T-cell (primary cell): Measurements from ENCODE around the gene PPP6C. TPM values are rescaled to one million over a fixed set of nuclear protein-coding genes. Genes with fewer than 3 reads are reported as not detected.
"Not testable (repeated sequence)": the region's sequence is repeated elsewhere in the genome, so short reads cannot be mapped to it uniquely, and the experiment has no call there.

Source experiments
- ATAC-seq, 4 experiments: fragments of 200-7000 bp in 3 of 4; fragments of 150-1000 bp in 1 of 4; cut with Tn5 transposase; replicated peaks in 1 of 4; 1 replicate in 3 of 4; 2 replicates in 1 of 4; pipeline ENCODE4 v1.10.0; 2021; ENCODE audit warnings: moderate library complexity in 3 of 4, mild to moderate bottlenecking in 2 of 4, moderate number of reproducible peaks in 1 of 4
- CTCF ChIA-PET, 2 donors: fragments of 300-600 bp; sonication (Branson Sonifier 250); formaldehyde crosslinking; loops; one replicate each; lab custom pipeline; 2022; ENCODE audit warnings: antibody characterized with exemption in 2 of 2; lab: Charles Lee
- POLR2A ChIA-PET, 2 donors: fragments of 300-600 bp; sonication (Branson Sonifier 250); formaldehyde crosslinking; loops; one replicate each; lab custom pipeline; 2022; ENCODE audit warnings: antibody characterized with exemption in 2 of 2; lab: Charles Lee
- DNase-seq, 35 experiments: peaks; one replicate each; pipeline versions ENCODE4 v3.0.0 to v3.0.0-alpha.2; 2013 to 2023
- H3K27ac ChIP-seq: one replicate; pipeline ENCODE4 v1.5.1; 2013; ENCODE audit warnings: low read length
- H3K27me3 ChIP-seq, 2 experiments: replicated peaks in 1 of 2; 1 replicate in 1 of 2; 2 replicates in 1 of 2; pipeline versions ENCODE4 v1.6.1 to v1.7.0; 2013; ENCODE audit warnings: low read length in 1 of 2, mixed read lengths in 1 of 2; ENCODE audit not compliant: control insufficient read depth in 2 of 2, insufficient read depth in 2 of 2; ENCODE audit errors: extremely low read depth in 1 of 2
- H3K36me3 ChIP-seq, 2 donors: 1 replicate in 1 of 2; 2 replicates in 1 of 2; pipeline versions ENCODE4 v1.6.1 to v1.7.0; 2013; ENCODE audit warnings: low read length in 1 of 2; ENCODE audit not compliant: control insufficient read depth in 2 of 2, insufficient read depth in 1 of 2; ENCODE audit errors: extremely low read depth in 1 of 2
- H3K4me1 ChIP-seq, 2 experiments: 1 replicate in 1 of 2; 2 replicates in 1 of 2; pipeline versions ENCODE4 v1.6.1 to v1.7.0; 2013; ENCODE audit warnings: low read length in 2 of 2, mixed read lengths in 1 of 2; ENCODE audit not compliant: insufficient read depth in 2 of 2, control insufficient read depth in 1 of 2; ENCODE audit errors: extremely low read depth in 1 of 2
- H3K4me3 ChIP-seq, 2 donors: 1 replicate in 1 of 2; 2 replicates in 1 of 2; pipeline versions ENCODE4 v1.5.1 to v1.7.0; 2013; ENCODE audit warnings: mild to moderate bottlenecking in 2 of 2, low read length in 1 of 2, moderate library complexity in 1 of 2; ENCODE audit not compliant: control insufficient read depth in 1 of 2; ENCODE audit errors: extremely low read depth in 1 of 2
- H3K9me3 ChIP-seq: 2 replicates; pipeline ENCODE4 v1.7.0; 2013
- H3K27ac Mint-ChIP-seq, 2 donors: one replicate each; pipeline ENCODE4 v1.8.0; 2020 to 2021; ENCODE audit warnings: mild to moderate bottlenecking in 2 of 2, mixed read lengths in 2 of 2
- H3K27me3 Mint-ChIP-seq, 2 donors: one replicate each; pipeline ENCODE4 v1.8.0; 2021 to 2022; ENCODE audit warnings: mixed read lengths in 2 of 2
- H3K36me3 Mint-ChIP-seq: one replicate; pipeline ENCODE4 v1.8.0; 2021; ENCODE audit warnings: mixed read lengths
- H3K4me1 Mint-ChIP-seq, 3 donors: one replicate each; pipeline ENCODE4 v1.8.0; 2020 to 2022; ENCODE audit warnings: mixed read lengths in 3 of 3, mild to moderate bottlenecking in 1 of 3
- H3K4me3 Mint-ChIP-seq, 3 donors: one replicate each; pipeline ENCODE4 v1.8.0; 2020 to 2022; ENCODE audit warnings: mild to moderate bottlenecking in 3 of 3, mixed read lengths in 3 of 3, moderate library complexity in 3 of 3
- H3K9me3 Mint-ChIP-seq, 3 donors: one replicate each; pipeline ENCODE4 v1.8.0; 2020 to 2022; ENCODE audit warnings: mixed read lengths in 3 of 3
- WGBS: methylation state at CpG from one replicate; pipeline ENCODE4 v1.1.5; 2013; ENCODE audit warnings: missing lambda C conversion rate; ENCODE audit not compliant: insufficient coverage; 5-methylcytosine and 5-hydroxymethylcytosine counted together
- total RNA-seq, 35 experiments: library from RNA in 6 of 35; stranded (reverse) in 6 of 35; fragments of 120-200 nt in 1 of 35; gene quantifications; one replicate each; pipeline versions ENCODE4 v1.2.1 to v1.2.4 and lab custom pipeline; 2013 to 2026

Gene PPP6C
- total RNA-seq, 5 donors from 2014 or later (not counting 1 experiment from before 2014, with no cell fraction given): 34.0 to 42.7 (median 37.0) TPM

DNA sequence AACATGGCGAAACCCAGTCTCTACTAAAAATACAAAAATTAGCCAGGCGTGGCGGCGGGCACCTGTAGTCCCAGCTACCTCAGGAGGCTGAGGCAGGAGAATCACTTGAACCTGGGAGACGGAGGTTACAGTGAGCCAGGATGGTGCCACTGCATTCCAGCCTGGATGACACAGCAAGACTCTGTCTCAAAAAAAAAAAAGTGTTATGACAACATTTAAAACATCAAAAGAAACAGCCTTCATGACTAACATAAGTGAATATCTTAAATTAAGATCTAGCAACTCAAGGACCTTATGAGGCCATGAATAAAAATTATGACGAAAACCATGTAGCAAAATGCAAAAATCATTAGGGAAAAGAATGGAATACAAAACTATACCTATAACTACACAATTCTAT is 26.7 kb downstream of the PPP6C start:
- peaks cover 6 to 18% (median 14%) of the 10 kb centered on the region in 3 donors for H3K4me1 Mint-ChIP-seq
- POLR2A ChIA-PET: interaction anchor here in 1 of 2 donors (0.7 kb wide), 1 partner anchor 139 kb away, joined by 3 read pairs; no protein-coding TSS in a partner anchor
- H3K4me3 ChIP-seq, H3K27me3 Mint-ChIP-seq, H3K27ac ChIP-seq, H3K9me3 Mint-ChIP-seq, H3K4me3 Mint-ChIP-seq, H3K36me3 Mint-ChIP-seq, DNase-seq, H3K9me3 ChIP-seq, H3K4me1 ChIP-seq, ATAC-seq, H3K27me3 ChIP-seq, CTCF ChIA-PET: not testable (repeated sequence)
- WGBS: 93% methylated on average over 4 of the region's 6 CpGs
- peaks cover 0 to 10% of the 10 kb centered on the region in 2 donors for H3K36me3 ChIP-seq
- peak overlapping the region in 1 of 2 donors; percentile 14 for H3K27ac Mint-ChIP-seq

DNA sequence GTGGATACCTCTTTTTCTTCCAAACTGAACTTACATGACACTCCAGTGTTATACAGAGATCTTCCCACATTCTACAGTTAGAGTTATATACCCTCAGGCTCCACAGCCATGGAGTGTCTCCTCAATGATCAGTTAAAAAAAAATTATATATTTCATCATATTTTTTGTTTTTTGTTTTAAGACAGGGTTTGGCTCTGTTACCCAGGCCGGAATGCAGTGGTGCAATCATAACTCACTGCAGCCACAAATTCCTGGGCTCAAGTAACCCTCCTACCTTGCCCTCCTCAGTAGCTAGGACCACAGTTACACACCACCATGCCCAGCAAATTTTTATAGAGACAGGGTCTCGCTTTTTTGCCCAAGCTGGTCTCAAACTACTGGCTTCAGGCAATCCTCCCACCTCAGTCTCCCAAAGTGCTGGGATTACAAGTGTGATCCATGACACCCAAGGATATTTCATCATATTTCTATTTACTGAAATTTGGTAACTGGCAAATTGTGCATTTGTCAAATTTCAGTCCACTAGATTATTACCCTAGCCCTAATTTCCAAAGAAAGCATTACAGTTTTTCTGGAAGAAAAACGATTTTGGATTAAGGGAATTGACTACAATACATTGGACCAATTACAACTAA is 28.2 kb downstream of the PPP6C start:
- CTCF ChIA-PET: no interaction called here

DNA sequence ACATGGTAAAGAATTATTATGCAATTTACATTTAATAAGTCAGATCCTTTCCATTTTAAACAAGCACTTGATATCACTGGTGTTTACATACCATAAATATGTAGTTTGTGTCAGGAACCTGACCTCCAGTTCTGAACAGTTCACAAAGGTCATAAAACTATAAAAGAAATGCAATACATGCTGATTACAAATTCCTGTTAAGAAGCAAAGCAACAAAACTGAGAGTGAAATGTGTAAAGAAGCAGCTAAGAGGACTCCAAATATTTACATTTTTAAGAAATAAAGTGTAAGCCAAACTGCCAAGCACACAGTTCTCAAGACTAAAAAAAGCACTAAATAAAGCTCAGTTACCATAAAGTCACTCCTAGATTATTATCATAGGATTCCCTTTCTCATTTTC is 28.9 kb downstream of the PPP6C start:
- Histone ChIP-seq H3K36me3 (peaks cover 0 to 20% of the 10 kb centered on the region in 2 donors), H3K4me3 (no peak overlapping the region), H3K9me3 (no peaks in the 10 kb centered on the region), H3K27ac (no peak overlapping the region), H3K27me3 (no peaks in the 10 kb centered on the region), H3K4me1 (no peaks in the 10 kb centered on the region)
- DNase-seq (no peak), ATAC-seq (no peak)
- Mint-ChIP-seq H3K4me3 (no peak overlapping the region), H3K9me3 (no peaks in the 10 kb centered on the region), H3K27ac (no peak overlapping the region), H3K36me3 (peaks cover 13% of the 10 kb centered on the region), H3K27me3 (no peaks in the 10 kb centered on the region), H3K4me1 (peaks cover 5 to 14% (median 10%) of the 10 kb centered on the region in 3 donors)
- CTCF ChIA-PET: no interaction called here
- POLR2A ChIA-PET: no interaction called here

More for the DNA sequence above, 28.2 kb downstream of the PPP6C start:
- Mint-ChIP-seq H3K4me1 (peaks cover 5 to 14% (median 12%) of the 10 kb centered on the region in 3 donors), H3K9me3 (no peaks in the 10 kb centered on the region), H3K36me3 (peaks cover 13% of the 10 kb centered on the region), H3K4me3 (no peak overlapping the region), H3K27me3 (no peaks in the 10 kb centered on the region), H3K27ac (peak overlapping the region in 1 of 2 donors; percentile 44)
- no peaks in the 10 kb centered on the region for H3K27me3 ChIP-seq
- no peaks in the 10 kb centered on the region for H3K9me3 ChIP-seq
- WGBS: 86% methylated on average over 1 of the region's 3 CpGs
- POLR2A ChIA-PET: no interaction called here
- DNase-seq (no peak), ATAC-seq (no peak)
- peaks cover 0 to 21% of the 10 kb centered on the region in 2 donors for H3K36me3 ChIP-seq
- H3K4me1 ChIP-seq: no peaks in the 10 kb centered on the region
- no peak overlapping the region for H3K27ac ChIP-seq
- no peak overlapping the region for H3K4me3 ChIP-seq

DNA sequence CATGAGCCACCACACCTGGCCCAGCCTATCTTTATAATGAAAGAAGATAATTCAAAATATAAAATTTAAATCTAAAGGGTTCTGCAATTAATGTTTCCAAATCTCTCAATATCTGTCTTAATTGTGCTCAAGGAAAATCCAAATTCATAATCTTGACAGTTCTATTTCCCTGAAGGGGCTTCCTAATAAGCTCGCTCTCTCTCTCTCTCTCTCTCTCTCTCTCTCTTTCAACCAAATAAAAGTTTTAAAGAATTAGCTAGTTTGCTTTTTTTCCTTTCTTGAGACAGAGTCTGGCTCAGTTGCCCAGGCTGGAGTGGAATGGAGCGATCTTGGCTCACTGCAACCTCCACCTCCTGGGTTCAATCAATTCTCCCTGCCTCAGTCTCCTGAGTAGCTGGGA is 33.1 kb downstream of the PPP6C start:
- Mint-ChIP-seq H3K4me3 (no peak overlapping the region), H3K27ac (no peak overlapping the region)

DNA sequence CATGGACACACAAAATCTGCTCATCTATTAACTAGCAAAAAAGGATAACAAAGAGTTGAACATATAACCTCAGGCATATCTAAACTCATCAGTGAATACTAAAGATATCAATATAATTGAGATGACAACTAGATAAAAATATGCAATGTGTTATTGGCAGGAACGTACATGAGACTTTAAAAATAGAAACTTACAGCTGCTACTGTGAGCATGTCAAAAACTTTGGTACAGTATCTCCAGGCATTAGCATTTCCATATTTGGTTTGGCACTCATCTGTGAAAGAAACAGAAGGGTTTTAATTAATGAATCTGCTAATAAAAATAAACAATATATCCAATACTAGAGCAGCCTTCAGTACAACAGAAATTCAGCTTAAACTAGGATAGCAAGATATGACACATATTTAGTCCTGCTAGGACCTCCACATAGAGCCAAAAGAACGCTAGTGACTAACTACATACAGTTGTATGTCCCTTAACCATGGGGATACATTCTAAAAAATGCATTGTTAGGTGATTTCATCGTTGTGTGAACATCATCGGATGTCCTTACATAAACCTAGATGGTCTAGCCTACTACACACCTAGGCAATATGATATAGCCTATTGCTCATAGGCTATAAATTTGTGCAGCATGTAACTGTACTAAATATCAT is 35.8 kb downstream of the PPP6C start:
- CTCF ChIA-PET: interaction anchor here in 1 of 2 donors (0.6 kb wide), 1 partner anchor 81 kb away, joined by 4 read pairs; no protein-coding TSS in a partner anchor
- POLR2A ChIA-PET: no interaction called here

More for the DNA sequence above, 33.1 kb downstream of the PPP6C start:
- ATAC-seq: no peak
- Mint-ChIP-seq H3K9me3 (no peaks in the 10 kb centered on the region), H3K4me1 (peaks cover 3 to 7% (median 5%) of the 10 kb centered on the region in 3 donors), H3K36me3 (peaks cover 33% of the 10 kb centered on the region), H3K27me3 (no peaks in the 10 kb centered on the region)
- H3K4me3 ChIP-seq: no peak overlapping the region
- no peak overlapping the region for H3K27ac ChIP-seq
- no peaks in the 10 kb centered on the region for H3K27me3 ChIP-seq
- POLR2A ChIA-PET: interaction anchor here in 1 of 2 donors (0.7 kb wide), 1 partner anchor 14 kb away, joined by 3 read pairs; no protein-coding TSS in a partner anchor
- H3K4me1 ChIP-seq: no peaks in the 10 kb centered on the region
- CTCF ChIA-PET: no interaction called here
- H3K36me3 ChIP-seq: peaks cover 0 to 55% of the 10 kb centered on the region in 2 donors
- H3K9me3 ChIP-seq: no peaks in the 10 kb centered on the region
- no CpG with 5 or more reads among the region's 2 CpGs for WGBS
- no peak for DNase-seq

DNA sequence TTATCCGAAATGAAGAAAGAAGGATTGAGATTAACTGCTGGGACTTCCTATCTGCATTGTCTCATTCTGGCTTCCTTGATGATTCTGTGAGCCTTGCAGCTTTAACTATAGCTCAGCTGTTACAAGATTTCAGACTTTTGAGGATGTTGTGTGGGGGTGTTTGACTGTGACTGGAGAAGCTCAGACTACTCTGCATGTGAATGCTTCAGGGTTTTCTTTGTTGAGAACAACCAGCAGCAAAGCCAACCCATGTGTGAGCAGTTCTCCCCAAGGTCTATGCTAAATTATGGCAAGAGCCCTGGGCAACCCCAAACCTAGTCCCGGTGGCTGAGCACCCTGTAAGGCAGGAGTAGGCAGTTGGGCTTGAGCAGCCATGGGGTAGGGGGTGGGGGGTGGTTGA is 37.9 kb downstream of the PPP6C start:
- ATAC-seq (no peak), DNase-seq (no peak)
- Histone ChIP-seq H3K27ac (no peak overlapping the region), H3K4me3 (no peak overlapping the region), H3K4me1 (no peaks in the 10 kb centered on the region), H3K9me3 (no peaks in the 10 kb centered on the region), H3K36me3 (peaks cover 0 to 60% of the 10 kb centered on the region in 2 donors), H3K27me3 (no peaks in the 10 kb centered on the region)
- Mint-ChIP-seq H3K9me3 (no peaks in the 10 kb centered on the region), H3K36me3 (peaks cover 37% of the 10 kb centered on the region), H3K27ac (no peak overlapping the region), H3K4me3 (no peak overlapping the region), H3K27me3 (no peaks in the 10 kb centered on the region), H3K4me1 (peaks cover 9 to 12% (median 9%) of the 10 kb centered on the region in 3 donors)
- WGBS: no CpG with 5 or more reads among the region's 2 CpGs
- CTCF ChIA-PET: interaction anchor here in 1 of 2 donors (0.6 kb wide), 1 partner anchor 22 kb away, joined by 3 read pairs; no protein-coding TSS in a partner anchor
- POLR2A ChIA-PET: no interaction called here

More for the DNA sequence above, 35.8 kb downstream of the PPP6C start:
- Histone ChIP-seq H3K27me3 (no peaks in the 10 kb centered on the region), H3K4me1 (no peaks in the 10 kb centered on the region), H3K4me3 (no peak overlapping the region), H3K36me3 (peaks cover 0 to 73% of the 10 kb centered on the region in 2 donors), H3K9me3 (no peaks in the 10 kb centered on the region), H3K27ac (no peak overlapping the region)
- Mint-ChIP-seq H3K9me3 (no peaks in the 10 kb centered on the region), H3K4me1 (peaks cover 7 to 8% (median 7%) of the 10 kb centered on the region in 3 donors), H3K27ac (no peak overlapping the region), H3K4me3 (no peak overlapping the region), H3K36me3 (peaks cover 43% of the 10 kb centered on the region), H3K27me3 (no peaks in the 10 kb centered on the region)
- ATAC-seq: no peak
- WGBS: no CpG with 5 or more reads among the region's 4 CpGs
- DNase-seq: no peak
